Lung (tissue), 12 donors: ENCODE data around the gene UBAP1L. TPM values are rescaled to one million over a fixed set of nuclear protein-coding genes. Genes with fewer than 3 reads are reported as not detected.
"Not testable (repeated sequence)": the region's sequence is repeated elsewhere in the genome, so short reads cannot be mapped to it uniquely, and the experiment has no call there.

Experiments used
- ATAC-seq: fragments of 200-7000 bp; cut with Tn5 transposase; one replicate; pipeline ENCODE4 v1.9.1; 2020; ENCODE audit warnings: moderate number of reproducible peaks; ENCODE audit not compliant: insufficient read depth, low FRiP score
- DNase-seq, 3 donors: peaks; one replicate each; pipeline ENCODE4 v3.0.0-alpha.2; 2013 to 2017
- H3K27ac ChIP-seq, 2 donors: one replicate each; pipeline ENCODE4 v1.5.1; 2013; ENCODE audit warnings: mild to moderate bottlenecking in 2 of 2, moderate library complexity in 2 of 2, control low read depth in 1 of 2, inconsistent platforms in 1 of 2, low read depth in 1 of 2, low read length in 1 of 2
- H3K27me3 ChIP-seq, 3 donors: one replicate each; pipeline ENCODE4 v1.5.1; 2013; ENCODE audit warnings: low read length in 2 of 3; ENCODE audit not compliant: control insufficient read depth in 3 of 3, insufficient read depth in 3 of 3
- H3K36me3 ChIP-seq, 4 donors: one replicate each; pipeline ENCODE4 v1.5.1; 2013; ENCODE audit warnings: low read length in 4 of 4, mild to moderate bottlenecking in 1 of 4, moderate library complexity in 1 of 4; ENCODE audit not compliant: control insufficient read depth in 4 of 4, insufficient read depth in 4 of 4
- H3K4me1 ChIP-seq, 5 donors: one replicate each; pipeline ENCODE4 v1.5.1; 2013; ENCODE audit warnings: low read length in 5 of 5, mild to moderate bottlenecking in 2 of 5, moderate library complexity in 1 of 5; ENCODE audit not compliant: control insufficient read depth in 5 of 5, insufficient read depth in 5 of 5
- H3K4me3 ChIP-seq: one replicate; pipeline ENCODE4 v1.5.1; 2013; ENCODE audit warnings: mild to moderate bottlenecking, control low read depth, moderate library complexity
- H3K9ac ChIP-seq, 2 donors: one replicate each; pipeline ENCODE4 v1.5.1; 2013; ENCODE audit warnings: low read length in 2 of 2, control low read depth in 1 of 2; ENCODE audit not compliant: insufficient read depth in 1 of 2
- H3K9me3 ChIP-seq, 4 donors: one replicate each; pipeline ENCODE4 v1.5.1; 2013; ENCODE audit warnings: low read length in 3 of 4, mild to moderate bottlenecking in 1 of 4, moderate library complexity in 1 of 4; ENCODE audit not compliant: control insufficient read depth in 4 of 4, insufficient read depth in 3 of 4
- CTCF ChIP-seq: IDR thresholded peaks from 2 replicates; pipeline ENCODE4 v1.5.1; 2012; ENCODE audit warnings: mild to moderate bottlenecking; ENCODE audit errors: control extremely low read depth, extremely low read depth
- WGBS, 2 donors: extraction: QIAGEN DNeasy Blood & Tissue Kit; methylation state at CpG; one replicate each; pipeline ENCODE4 v1.1.7; 2013; 5-methylcytosine and 5-hydroxymethylcytosine counted together
- polyA plus RNA-seq, 2 donors: library from polyadenylated mRNA; stranded (reverse); fragments of 200-250 nt; gene quantifications; one replicate each; pipeline ENCODE4 v1.2.1, GENCODE V29; 2013
- total RNA-seq, 2 donors: library from RNA; depleted of rRNA in 1 of 2; stranded (reverse); fragments of >200 nt in 1 of 2; gene quantifications; one replicate each; pipeline ENCODE4 v1.2.1, GENCODE V29; 2014 to 2021
- donor health status: control.
- donor health status: control.
- donor health status: Bipolar disorder and iron deficiency.
- donor health status: healthy.
- donor health status: DM: yes; HTN: yes; CAD: no.

Gene UBAP1L
- total and polyA plus RNA-seq, 4 donors, result 0.96 to 5.4 (median 3.4) TPM

GRCh38 chr15:65048241-65048640 lies 66.8 kb downstream of the UBAP1L start:
- H3K9me3 ChIP-seq, result no peaks in the 10 kb centered on the region
- H3K9ac ChIP-seq, result no peak overlapping the region
- TF ChIP-seq CTCF, result no peak
- no peak overlapping the region for H3K27ac ChIP-seq
- no peak overlapping the region for H3K4me3 ChIP-seq
- DNase-seq (peak in 2 of 3 donors; percentile 89 to 93), ATAC-seq (no peak)
- H3K36me3 ChIP-seq, result peaks cover 0 to 24% (median 6%) of the 10 kb centered on the region in 4 donors
- 68 to 83% methylated on average over 2 of the region's 2 CpGs for WGBS, 2 donors
- no peaks in the 10 kb centered on the region for H3K27me3 ChIP-seq
- H3K4me1 ChIP-seq, result peaks cover 5 to 33% (median 9%) of the 10 kb centered on the region in 5 donors

- Histone ChIP-seq H3K27ac (peak within 1 kb of the TSS in 1 of 2 donors; percentile 20), H3K4me3 (no peak within 1 kb of the TSS), H3K4me1 (peaks cover 4 to 32% (median 9%) of the 10 kb centered on the region in 5 donors), H3K27me3 (no peaks in the 10 kb centered on the region), H3K9me3 (no peaks in the 10 kb centered on the region), H3K9ac (no peak within 1 kb of the TSS), H3K36me3 (peaks cover 0 to 3% (median 0%) of the 10 kb centered on the region in 4 donors)
- no peak for TF ChIP-seq CTCF
- DNase-seq (peak; percentile 81 to 89 (median 86)), ATAC-seq (peak; percentile 73)
- 58 to 83% methylated on average over 7 of the region's 7 CpGs for WGBS, 2 donors
These were observed 70.1 kb downstream of the UBAP1L start, which contains the start of gene SLC51B for GRCh38 chr15:65044724-65045481. SLC51B (plus strand) TSS chr15:65045387; CDS start chr15:65050005, 4,618 bp downstream.

DNA sequence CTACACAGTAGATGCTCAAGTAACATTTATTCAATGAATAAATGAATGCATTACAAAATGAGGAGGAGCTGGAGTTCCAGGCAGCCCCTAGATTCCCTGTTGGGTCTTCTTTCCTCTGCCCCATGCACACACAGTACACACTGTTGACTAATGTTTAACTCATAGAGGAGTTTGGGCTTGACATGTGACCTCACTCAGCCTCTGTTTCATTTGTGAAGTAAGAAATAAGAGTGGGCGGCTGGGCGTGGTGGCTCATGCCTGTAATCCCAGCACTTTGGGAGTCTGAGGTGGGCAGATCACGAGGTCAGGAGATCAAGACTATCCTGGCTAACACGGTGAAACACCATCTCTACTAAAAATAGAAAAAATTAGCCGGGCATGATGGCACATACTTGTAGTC lies 70.8 kb downstream of the UBAP1L start:
- H3K4me3 ChIP-seq, H3K36me3 ChIP-seq, H3K9me3 ChIP-seq, H3K9ac ChIP-seq, H3K27ac ChIP-seq, H3K27me3 ChIP-seq, DNase-seq: not testable (repeated sequence)
- H3K4me1 ChIP-seq, result peaks cover 0 to 26% (median 9%) of the 10 kb centered on the region in 5 donors
- 63 to 85% methylated on average over 5 of the region's 5 CpGs for WGBS, 2 donors
- peak; percentile 48 for ATAC-seq

DNA sequence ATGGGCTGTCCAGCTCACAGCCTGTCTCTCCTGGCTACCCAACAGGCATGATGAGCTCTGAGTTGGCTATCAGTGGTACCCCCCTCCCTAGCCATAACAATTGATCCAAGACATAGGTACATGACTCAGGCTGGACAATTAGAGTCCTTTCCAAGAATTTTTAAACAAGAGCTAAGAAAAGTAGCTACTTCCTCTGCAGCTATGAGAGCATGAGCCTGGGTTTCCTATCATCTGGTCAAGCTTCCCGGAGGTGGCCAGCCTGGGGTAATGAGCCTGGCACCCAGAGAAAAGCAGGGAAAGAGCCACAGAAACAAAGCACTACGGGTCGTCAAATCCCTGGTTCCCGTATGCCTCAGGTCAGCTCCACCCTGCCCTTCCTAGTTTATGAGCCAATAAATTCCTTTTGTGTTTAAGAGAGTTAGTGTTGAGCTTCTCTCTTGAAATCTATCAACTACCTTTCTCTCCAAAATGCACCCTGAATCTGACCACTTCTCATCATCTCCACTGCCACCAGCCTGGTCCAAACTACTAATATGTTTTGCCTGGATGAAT lies 72.1 kb downstream of the UBAP1L start:
- H3K27me3 ChIP-seq, result no peaks in the 10 kb centered on the region
- H3K27ac ChIP-seq, result no peak overlapping the region
- DNase-seq (no peak), ATAC-seq (no peak)
- TF ChIP-seq CTCF, result no peak
- 46 to 70% methylated on average over 4 of the region's 4 CpGs for WGBS, 2 donors
- H3K4me3 ChIP-seq, result no peak overlapping the region
- no peak overlapping the region for H3K9ac ChIP-seq
- H3K4me1 ChIP-seq, result peaks cover 0 to 24% (median 9%) of the 10 kb centered on the region in 5 donors
- no peaks in the 10 kb centered on the region for H3K36me3 ChIP-seq
- H3K9me3 ChIP-seq, result no peaks in the 10 kb centered on the region
